HG03139 (cell line): ENCODE measurements around the gene SCRT2.
"Not testable (repeated sequence)": the region's sequence is repeated elsewhere in the genome, so short reads cannot be mapped to it uniquely, and the experiment has no call there.

Source experiments
- ATAC-seq: cut with Tn5 transposase; IDR thresholded peaks from one replicate; pipeline ENCODE4 v1.9.1; 2021; ENCODE audit not compliant: unreplicated experiment

SCRT2 gene

GRCh38 chr20:653110-653589, 22.5 kb downstream of the SCRT2 start, which contains the start of gene SRXN1:
SRXN1 (minus strand) TSS chr20:653200; CDS start chr20:653185, 15 bp downstream.
- peak; percentile 77 for ATAC-seq

DNA sequence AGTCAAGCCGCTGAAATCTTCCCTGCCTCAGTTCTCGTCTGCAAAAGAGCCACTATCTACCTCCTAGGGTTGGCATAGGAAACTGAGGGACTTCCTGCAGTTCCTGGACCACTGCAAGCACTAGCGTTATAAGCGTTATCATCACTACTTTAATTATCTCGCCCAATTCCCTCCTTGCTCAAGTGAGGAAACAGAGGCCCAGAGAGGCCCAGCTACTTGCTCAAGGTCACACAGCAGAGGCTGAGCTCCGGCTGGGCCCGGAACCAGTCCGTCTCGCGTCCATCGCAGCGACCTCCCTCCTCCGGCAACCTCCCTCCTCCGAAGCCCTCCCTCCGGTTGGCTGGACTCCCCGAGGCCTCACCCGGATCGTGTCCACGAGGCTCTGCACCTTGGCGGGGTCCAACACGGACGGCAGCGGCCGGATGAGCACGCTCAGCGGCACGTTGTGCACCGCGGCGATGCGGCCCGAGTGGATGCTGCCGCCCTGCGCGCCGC, 22.9 kb downstream of the SCRT2 start:
- ATAC-seq: no peak

DNA sequence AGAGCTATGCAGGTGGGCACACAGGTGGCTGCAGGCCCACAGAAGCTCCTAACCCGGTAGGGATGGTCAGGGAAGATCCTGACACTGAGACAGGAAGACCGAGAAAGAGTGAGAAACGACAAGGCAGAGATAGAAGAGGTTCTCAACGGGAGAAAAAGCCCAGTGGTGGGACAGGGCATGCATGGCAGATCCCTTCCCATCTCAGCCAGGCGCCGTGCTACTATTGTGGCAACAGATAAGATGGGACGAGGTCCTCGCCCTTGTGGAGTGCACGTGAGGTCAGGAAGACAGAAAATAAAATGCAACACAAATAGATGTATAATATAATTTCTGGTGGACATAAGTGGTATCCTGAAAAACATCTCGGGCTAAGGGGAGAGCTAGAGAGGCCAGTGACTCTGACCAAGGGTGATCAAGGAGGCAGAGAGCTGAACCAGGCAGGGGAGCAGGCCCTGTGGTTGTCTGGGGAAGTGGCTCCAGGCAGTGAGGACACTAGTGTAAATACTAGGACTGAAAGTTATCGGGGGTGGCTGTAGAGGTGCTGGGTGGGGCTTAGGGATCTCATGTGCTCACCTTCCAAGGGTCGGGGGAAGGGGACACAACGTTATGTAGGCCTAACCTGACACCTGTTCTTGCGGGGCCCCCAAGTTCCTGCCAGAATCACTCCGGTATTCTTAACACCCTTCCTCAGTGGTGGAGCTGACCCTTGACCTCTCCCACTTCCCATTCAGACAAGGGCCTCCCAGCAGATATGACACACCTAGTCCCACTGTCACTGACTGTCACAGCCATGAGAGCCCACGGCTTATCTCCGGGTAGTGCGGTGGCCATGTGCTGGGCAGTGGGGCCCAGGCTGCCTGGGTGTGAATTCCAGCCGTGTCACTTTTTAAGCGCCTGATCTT, 23.6 kb downstream of the SCRT2 start:
- no peak for ATAC-seq

- no peak for ATAC-seq
Measured at GRCh38 chr20:650954-651353, 24.6 kb downstream of the SCRT2 start.

GRCh38 chr20:650281-650680, 25.3 kb downstream of the SCRT2 start:
- no peak for ATAC-seq

GRCh38 chr20:647479-648019, 28.1 kb downstream of the SCRT2 start:
- ATAC-seq: no peak

DNA sequence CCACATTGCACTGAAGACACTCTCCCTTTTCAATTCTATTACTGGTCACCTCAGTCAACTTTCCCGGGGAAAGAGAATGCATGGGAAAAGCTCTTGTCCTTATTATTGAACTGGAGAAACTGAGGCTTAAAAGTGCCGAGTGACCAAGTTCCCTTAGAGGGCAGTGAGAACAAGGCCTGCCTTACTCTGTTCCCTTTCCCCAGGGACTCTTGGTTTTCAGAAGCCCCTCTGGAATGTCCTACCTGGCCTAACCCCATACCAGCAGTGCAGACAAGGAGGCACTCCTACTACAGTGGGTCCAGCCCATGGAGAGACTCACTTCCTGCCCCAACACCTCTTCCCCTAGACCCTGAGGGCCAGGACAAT, 28.8 kb downstream of the SCRT2 start:
- no peak for ATAC-seq

- no peak for ATAC-seq
Measured at GRCh38 chr20:646107-646867, 29.3 kb downstream of the SCRT2 start.

GRCh38 chr20:645318-646106, 30.1 kb downstream of the SCRT2 start:
- ATAC-seq: no peak

DNA sequence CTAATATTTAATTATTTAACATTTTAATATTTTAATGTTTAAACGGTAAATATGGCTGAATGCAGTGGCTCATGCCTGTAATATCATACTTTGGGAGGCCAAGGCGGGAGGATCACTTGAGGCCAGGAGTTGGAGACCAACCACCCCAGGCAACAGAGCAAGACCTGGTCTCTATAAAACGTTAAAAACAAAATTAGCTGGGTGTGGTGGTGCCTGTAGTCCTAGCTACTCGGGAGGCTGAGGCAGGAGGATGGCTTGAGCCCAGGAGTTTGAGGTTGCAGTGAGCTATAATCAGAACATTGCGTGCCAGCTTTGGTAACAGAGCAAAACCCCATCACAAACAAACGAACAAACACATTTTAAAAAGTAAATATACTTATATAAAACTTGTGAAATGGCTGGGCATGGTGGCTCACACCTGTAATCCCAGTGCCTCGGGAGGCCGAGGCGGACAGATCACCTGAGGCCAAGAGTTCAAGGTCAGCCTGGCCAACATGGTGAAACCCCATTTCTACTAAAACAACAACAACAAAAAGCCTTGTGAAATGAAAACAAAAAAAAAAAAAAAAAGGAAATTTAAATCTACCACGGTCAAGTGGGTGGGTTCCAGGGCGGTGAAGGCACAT, 30.8 kb downstream of the SCRT2 start:
- no peak for ATAC-seq

GRCh38 chr20:642398-643174, 33.0 kb downstream of the SCRT2 start:
- no peak for ATAC-seq

GRCh38 chr20:642013-642397, 33.6 kb downstream of the SCRT2 start:
- not testable (repeated sequence) for ATAC-seq

DNA sequence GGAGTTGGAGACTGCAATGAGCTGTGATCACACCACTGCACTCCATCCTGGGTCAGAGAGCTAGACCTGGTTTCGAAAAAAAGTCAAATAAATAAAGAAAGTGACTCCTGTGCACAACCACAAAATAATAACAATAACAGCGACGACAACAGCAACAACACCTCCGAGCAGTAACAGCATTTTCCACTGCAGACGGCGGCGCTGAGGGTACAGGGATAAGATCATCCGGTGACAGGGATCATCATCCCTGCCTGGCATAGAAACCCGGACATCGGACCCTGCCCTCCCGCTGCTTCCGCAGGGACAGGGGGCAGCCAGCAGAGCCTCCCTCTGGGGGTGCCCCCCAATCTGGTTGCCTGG, 34.1 kb downstream of the SCRT2 start:
- no peak for ATAC-seq

DNA sequence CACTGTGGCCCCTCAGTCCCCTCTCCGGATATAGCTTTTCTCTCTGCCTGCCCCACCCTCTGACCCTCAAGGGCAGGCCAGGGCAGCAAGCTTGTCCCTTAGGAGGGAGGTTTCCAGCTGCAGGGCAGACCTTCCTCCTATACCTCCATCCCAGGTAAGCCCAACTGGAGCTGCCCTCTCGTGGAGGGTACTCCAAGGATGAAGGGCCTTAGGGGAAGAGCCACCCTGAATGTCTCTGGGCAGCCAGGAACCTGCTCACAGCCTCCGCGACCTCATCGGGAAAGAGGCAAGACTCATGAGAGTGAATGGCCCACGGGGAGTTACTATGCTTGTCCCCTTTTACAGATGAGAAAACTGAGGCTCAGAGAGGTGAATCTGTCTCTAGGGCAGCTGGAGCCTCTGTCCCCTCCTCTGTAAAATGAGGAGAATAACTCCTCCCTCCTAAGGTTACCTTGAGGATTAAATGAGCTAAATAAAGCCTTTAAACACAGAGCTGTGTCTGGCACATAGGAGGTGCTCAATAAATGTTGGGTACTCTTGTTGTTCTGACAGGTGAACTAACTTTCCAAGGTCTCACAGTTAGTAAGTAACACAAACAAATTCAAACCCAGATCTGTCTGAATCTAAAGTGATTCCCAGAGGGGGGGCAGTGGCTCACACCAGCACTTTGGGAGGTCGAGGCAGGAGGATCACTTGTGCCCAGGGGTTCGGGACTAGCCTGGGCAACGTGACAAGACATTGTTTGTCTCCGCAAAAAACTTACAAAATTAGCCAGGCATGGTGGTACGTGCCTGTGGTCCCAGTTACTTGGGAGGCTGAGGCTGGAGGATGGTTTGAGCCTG, 34.7 kb downstream of the SCRT2 start:
- ATAC-seq: no peak

DNA sequence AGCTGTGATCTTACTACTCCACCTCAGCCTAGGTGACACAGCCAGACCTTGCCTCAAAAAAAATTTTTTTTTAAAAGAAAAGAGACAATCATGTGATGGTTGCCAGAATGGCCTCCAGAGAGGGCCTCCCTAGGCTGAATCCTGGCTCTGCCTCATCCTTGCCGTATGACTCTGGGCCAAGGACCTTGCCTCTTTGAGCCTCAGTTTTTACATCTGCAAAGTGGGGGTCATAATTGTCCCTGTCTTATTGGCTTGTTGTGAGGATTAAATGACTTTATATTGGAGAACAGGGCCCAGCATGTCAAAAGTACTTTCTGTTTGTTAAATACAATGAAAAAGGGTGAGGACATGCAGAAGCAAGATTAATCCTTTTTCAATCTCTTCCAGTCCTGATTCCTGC, 37.0 kb downstream of the SCRT2 start:
- no peak for ATAC-seq

DNA sequence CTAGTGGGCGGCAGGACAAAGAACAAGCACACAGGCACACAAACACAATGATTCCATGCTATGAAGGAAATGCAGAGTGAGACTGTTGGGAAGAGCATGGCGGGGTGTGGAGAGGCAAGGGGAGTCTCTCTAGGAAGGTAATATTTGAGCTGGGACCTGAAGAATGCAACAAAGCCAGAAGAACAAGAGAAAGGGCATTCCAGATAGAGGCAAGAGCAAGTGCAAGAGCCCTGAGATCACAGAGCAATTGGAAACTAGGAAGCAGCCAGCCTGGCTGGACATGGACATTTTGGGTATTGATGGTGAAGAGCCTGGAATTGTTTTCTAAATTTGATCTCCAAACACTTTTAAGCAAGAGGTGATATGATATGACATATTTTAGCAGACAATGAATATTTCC, 38.0 kb downstream of the SCRT2 start:
- no peak for ATAC-seq

DNA sequence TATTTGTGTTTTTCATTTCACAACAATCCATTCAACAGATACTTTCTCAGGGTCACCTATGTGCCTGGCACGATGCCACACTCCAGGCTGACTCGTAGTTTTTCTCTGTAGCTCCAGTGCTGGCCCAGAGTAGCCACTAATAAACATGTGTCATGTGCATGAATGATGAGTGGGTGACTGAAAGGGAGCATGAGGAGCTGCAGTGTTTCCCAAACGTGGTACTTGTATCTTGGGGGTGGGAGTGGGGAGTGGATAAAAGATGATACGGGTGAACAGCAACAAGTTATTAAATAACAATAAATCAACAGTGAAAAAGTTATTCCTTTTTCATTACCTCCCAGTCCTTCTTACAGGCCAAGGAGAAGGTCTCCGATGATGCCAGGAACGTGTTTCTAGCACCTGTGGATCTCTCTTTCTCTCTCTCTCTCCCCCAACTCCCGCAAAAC, 39.7 kb downstream of the SCRT2 start:
- ATAC-seq: no peak

GRCh38 chr20:635028-635892, 40.3 kb downstream of the SCRT2 start:
- ATAC-seq: no peak
